ENCODE data around the gene CACYBP. TPM values are rescaled to one million over a fixed set of nuclear protein-coding genes. Genes with fewer than 3 reads are reported as not detected.

CACYBP gene
- total RNA-seq, 1 donor from 2014 or later: 90.9 TPM

- Mint-ChIP-seq H3K4me1 (peaks cover 66% of the 10 kb centered on the region), H3K4me3 (peak overlapping the region; percentile 51), H3K27ac (peak overlapping the region; percentile 56), H3K36me3 (ENCODE audit: low read depth) (peaks cover 12% of the 10 kb centered on the region), H3K27me3 (no peaks in the 10 kb centered on the region), H3K9me3 (no peaks in the 10 kb centered on the region)
- ChIA-PET POLR2A (interaction anchor here (0.5 to 3.5 kb wide), 3 partner anchors 12 to 59 kb away, joined by 3 to 24 read pairs (median 5); partner anchors contain the start of gene CACYBP), CTCF (interaction anchor here (0.6 to 0.9 kb wide), 3 partner anchors 12 to 33 kb away, joined by 3 read pairs; no protein-coding TSS in a partner anchor)
- ATAC-seq (ENCODE audit: low read depth) (no peak), DNase-seq (no peak)
- no peak for TF ChIP-seq CTCF (IDR thresholded peaks at IDR 0.05)
- intact Hi-C loops (cut with micrococcal nuclease): no loop called here
Measured at GRCh38 chr1:174966008-174966572, 33.7 kb upstream of the CACYBP start.

- TF ChIP-seq CTCF (IDR thresholded peaks at IDR 0.05): no peak
- ChIA-PET POLR2A (interaction anchor here (0.7 to 4.7 kb wide), 8 partner anchors 11 to 1492 kb away, joined by 3 to 34 read pairs (median 4); partner anchors contain the start of gene CACYBP), CTCF (interaction anchor here (0.6 kb wide), 1 partner anchor 225 kb away, joined by 4 read pairs; no protein-coding TSS in a partner anchor)
- intact Hi-C loops (cut with micrococcal nuclease): loop anchor here (1.0 to 2.0 kb wide), 3 partner anchors 15 to 31 kb away; partner anchors contain the start of gene CACYBP
- Mint-ChIP-seq H3K4me3 (peak overlapping the region; percentile 73), H3K36me3 (ENCODE audit: low read depth) (peaks cover 20% of the 10 kb centered on the region), H3K27ac (peak overlapping the region; percentile 85), H3K4me1 (peaks cover 75% of the 10 kb centered on the region), H3K9me3 (no peaks in the 10 kb centered on the region), H3K27me3 (no peaks in the 10 kb centered on the region)
- no peak for DNase-seq
- no peak for ATAC-seq (ENCODE audit: low read depth)
Measured at GRCh38 chr1:174967845-174968705, 31.7 kb upstream of the CACYBP start.

GRCh38 chr1:174968750-174969244 is 30.9 kb upstream of the CACYBP start:
- intact Hi-C loops (cut with micrococcal nuclease): loop anchor here (1.0 to 2.0 kb wide), 3 partner anchors 14 to 30 kb away; partner anchors contain the start of gene CACYBP
- Mint-ChIP-seq H3K36me3 (ENCODE audit: low read depth) (peaks cover 22% of the 10 kb centered on the region), H3K4me1 (peaks cover 68% of the 10 kb centered on the region), H3K9me3 (no peaks in the 10 kb centered on the region), H3K27me3 (no peaks in the 10 kb centered on the region), H3K27ac (peak overlapping the region; percentile 85), H3K4me3 (peak overlapping the region; percentile 73)
- POLR2A ChIA-PET: interaction anchor here (0.9 to 4.7 kb wide), 5 partner anchors 12 to 168 kb away, joined by 3 to 34 read pairs (median 7); partner anchors contain the start of gene CACYBP
- TF ChIP-seq CTCF (IDR thresholded peaks at IDR 0.05): no peak
- ATAC-seq (ENCODE audit: low read depth) (peak; percentile 64), DNase-seq (no peak)
- CTCF ChIA-PET: interaction anchor here (0.6 kb wide), 1 partner anchor 225 kb away, joined by 4 read pairs; no protein-coding TSS in a partner anchor

- no peak for DNase-seq
- intact Hi-C loops (cut with micrococcal nuclease): loop anchor here (2.0 kb wide), 2 partner anchors 13 to 29 kb away; partner anchors contain the start of gene CACYBP
Measured at GRCh38 chr1:174969977-174970376, 29.8 kb upstream of the CACYBP start.

More at GRCh38 chr1:174969977-174970376, 29.8 kb upstream of the CACYBP start:
- no peak for ATAC-seq (ENCODE audit: low read depth)
- H3K27ac Mint-ChIP-seq: no peak overlapping the region
- H3K27me3 Mint-ChIP-seq: no peaks in the 10 kb centered on the region
- H3K9me3 Mint-ChIP-seq: no peaks in the 10 kb centered on the region
- peaks cover 29% of the 10 kb centered on the region for H3K36me3 Mint-ChIP-seq (ENCODE audit: low read depth)
- no peak overlapping the region for H3K4me3 Mint-ChIP-seq
- POLR2A ChIA-PET: interaction anchor here (1.0 to 4.7 kb wide), 2 partner anchors 22 to 29 kb away, joined by 6 to 34 read pairs; partner anchors contain the start of gene CACYBP
- peaks cover 56% of the 10 kb centered on the region for H3K4me1 Mint-ChIP-seq
- no peak for TF ChIP-seq CTCF (IDR thresholded peaks at IDR 0.05)
- CTCF ChIA-PET: interaction anchor here (2.2 kb wide), 1 partner anchor 13 kb away, joined by 9 read pairs; no protein-coding TSS in a partner anchor
